Endothelial cell of umbilical vein (primary cell): ENCODE results near the gene KMT2C.

ENCODE experiments used
- EZH2 ChIP-seq: IDR thresholded peaks from 2 replicates; pipeline ENCODE4 v1.6.1; 2012; ENCODE audit warnings: borderline replicate concordance, low read depth, mild to moderate bottlenecking, moderate library complexity, low read length, inconsistent platforms; ENCODE audit not compliant: severe bottlenecking
- JUN ChIP-seq: IDR thresholded peaks from 2 replicates; pipeline ENCODE4 v1.6.1; 2011; ENCODE audit warnings: borderline replicate concordance, low read depth; ENCODE audit not compliant: insufficient read length, insufficient read depth
- POLR2A ChIP-seq: IDR thresholded peaks from 2 replicates; pipeline ENCODE4 v1.6.1; 2012; ENCODE audit warnings: low read depth, mild to moderate bottlenecking, control low read depth, low read length
- TF ChIP-seq, protein P1 (sequence below): IDR thresholded peaks from 2 replicates; pipeline ENCODE4 v1.6.1; 2011; ENCODE audit not compliant: insufficient read depth, insufficient read length
- TF ChIP-seq, protein P2 (sequence below), 2 donors: IDR thresholded peaks; 1 replicate in 1 of 2; 2 replicates in 1 of 2; pipeline ENCODE4 v1.5.1; 2011; ENCODE audit warnings: low read length in 2 of 2, mild to moderate bottlenecking in 2 of 2, moderate library complexity in 2 of 2, control low read depth in 1 of 2, inconsistent platforms in 1 of 2, low read depth in 1 of 2; ENCODE audit not compliant: insufficient read depth in 1 of 2; ENCODE audit errors: extremely low read depth in 1 of 2

DNA sequence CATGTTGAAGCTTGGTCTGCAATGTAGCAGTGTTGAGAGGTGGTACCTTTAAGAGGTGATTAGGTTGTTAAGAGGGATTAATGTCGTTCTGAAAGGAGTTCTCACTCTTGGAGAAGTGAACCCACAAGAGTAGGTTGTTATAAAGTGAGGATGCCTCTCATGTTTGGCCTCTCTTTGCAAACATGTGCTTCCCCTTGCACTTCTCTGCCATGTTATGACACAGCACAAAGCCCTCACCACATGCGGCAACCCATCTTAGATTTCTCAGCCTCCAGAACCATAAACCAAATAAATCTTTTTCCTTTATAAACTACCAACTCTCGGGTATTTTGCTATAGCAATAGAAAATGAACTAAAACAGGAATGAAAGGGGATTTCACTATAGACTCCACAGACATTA lies 66.3 kb downstream of the KMT2C start:
- TF ChIP-seq, protein P1, sequence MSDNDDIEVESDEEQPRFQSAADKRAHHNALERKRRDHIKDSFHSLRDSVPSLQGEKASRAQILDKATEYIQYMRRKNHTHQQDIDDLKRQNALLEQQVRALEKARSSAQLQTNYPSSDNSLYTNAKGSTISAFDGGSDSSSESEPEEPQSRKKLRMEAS: no peak
- TF ChIP-seq, protein P2, sequence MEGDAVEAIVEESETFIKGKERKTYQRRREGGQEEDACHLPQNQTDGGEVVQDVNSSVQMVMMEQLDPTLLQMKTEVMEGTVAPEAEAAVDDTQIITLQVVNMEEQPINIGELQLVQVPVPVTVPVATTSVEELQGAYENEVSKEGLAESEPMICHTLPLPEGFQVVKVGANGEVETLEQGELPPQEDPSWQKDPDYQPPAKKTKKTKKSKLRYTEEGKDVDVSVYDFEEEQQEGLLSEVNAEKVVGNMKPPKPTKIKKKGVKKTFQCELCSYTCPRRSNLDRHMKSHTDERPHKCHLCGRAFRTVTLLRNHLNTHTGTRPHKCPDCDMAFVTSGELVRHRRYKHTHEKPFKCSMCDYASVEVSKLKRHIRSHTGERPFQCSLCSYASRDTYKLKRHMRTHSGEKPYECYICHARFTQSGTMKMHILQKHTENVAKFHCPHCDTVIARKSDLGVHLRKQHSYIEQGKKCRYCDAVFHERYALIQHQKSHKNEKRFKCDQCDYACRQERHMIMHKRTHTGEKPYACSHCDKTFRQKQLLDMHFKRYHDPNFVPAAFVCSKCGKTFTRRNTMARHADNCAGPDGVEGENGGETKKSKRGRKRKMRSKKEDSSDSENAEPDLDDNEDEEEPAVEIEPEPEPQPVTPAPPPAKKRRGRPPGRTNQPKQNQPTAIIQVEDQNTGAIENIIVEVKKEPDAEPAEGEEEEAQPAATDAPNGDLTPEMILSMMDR (IDR thresholded peaks at IDR 0.05; ENCODE audit: extremely low read depth in 1 of 2, insufficient read depth in 1 of 2, low read depth in 1 of 2, low read length in 2 of 2): no peak
- TF ChIP-seq JUN (no peak), POLR2A (no peak), EZH2 (no peak)
